ENCODE results near the gene AGO4.

The AGO4 gene

DNA sequence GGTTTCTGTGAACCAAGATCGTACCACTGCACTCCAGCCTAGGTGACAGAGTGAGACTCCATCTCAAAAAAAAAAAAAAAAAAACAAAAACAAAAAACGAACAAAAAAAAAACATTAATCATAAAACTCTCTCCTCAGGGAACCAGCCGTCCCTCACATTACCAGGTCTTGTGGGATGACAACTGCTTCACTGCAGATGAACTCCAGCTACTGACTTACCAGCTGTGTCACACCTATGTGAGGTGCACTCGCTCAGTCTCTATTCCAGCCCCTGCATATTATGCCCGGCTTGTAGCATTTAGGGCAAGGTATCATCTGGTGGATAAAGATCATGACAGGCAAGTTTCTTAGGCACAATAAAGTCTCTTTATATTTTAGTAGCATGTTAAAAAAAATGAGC, 42.9 kb downstream of the AGO4 start:
- no peak for DNase-seq (ENCODE audit: extremely low spot score)
- ChIA-PET CTCF (interaction anchor here (1.1 to 1.9 kb wide), 4 partner anchors 14 to 299 kb away, joined by 3 to 5 read pairs (median 4); partner anchors contain the start of genes AGO1 and TRAPPC3), POLR2A (no interaction called here)
- TF ChIP-seq, protein P1, sequence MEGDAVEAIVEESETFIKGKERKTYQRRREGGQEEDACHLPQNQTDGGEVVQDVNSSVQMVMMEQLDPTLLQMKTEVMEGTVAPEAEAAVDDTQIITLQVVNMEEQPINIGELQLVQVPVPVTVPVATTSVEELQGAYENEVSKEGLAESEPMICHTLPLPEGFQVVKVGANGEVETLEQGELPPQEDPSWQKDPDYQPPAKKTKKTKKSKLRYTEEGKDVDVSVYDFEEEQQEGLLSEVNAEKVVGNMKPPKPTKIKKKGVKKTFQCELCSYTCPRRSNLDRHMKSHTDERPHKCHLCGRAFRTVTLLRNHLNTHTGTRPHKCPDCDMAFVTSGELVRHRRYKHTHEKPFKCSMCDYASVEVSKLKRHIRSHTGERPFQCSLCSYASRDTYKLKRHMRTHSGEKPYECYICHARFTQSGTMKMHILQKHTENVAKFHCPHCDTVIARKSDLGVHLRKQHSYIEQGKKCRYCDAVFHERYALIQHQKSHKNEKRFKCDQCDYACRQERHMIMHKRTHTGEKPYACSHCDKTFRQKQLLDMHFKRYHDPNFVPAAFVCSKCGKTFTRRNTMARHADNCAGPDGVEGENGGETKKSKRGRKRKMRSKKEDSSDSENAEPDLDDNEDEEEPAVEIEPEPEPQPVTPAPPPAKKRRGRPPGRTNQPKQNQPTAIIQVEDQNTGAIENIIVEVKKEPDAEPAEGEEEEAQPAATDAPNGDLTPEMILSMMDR (IDR thresholded peaks at IDR 0.05; ENCODE audit: control extremely low read depth, extremely low read depth, low read depth, missing control alignments): no peak

DNA sequence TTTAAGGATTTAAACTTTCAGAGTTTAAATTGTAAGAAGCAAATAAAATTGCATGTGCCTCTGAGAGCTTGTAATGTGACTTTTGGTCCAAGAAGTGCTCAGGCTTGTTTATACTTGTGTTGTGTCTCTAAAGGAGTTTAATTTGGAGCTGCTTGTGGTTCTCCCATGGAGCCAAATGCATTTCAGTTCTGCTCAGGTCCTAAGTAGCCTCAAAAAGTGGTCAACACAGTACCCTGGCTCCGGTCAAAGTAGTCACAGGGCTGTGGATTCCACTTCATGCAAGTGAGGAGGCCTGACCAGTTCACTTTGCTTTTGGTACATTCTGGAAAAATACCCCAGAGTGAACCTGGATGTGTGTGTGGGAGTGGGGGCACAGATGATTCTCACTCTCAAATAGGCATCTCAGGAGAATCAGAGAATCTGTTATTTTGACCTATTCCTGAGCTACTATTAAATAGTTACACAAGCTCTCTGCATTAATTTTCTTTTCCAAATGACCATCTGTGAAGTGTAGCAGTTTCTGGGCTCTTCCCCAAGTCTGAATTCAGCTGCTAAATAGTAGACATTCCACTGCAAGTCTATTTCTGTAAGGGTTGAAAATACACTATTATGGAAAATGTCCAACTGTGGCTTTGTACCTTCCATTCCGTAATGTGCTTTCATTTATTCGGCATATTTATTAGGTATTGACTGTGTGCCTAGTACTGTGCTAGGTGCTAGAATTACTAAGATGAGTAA, 43.5 kb downstream of the AGO4 start:
- TF ChIP-seq, protein P1 (IDR thresholded peaks at IDR 0.05; ENCODE audit: control extremely low read depth, extremely low read depth, low read depth, missing control alignments): no peak
- no peak for DNase-seq (ENCODE audit: extremely low spot score)
- POLR2A ChIA-PET: no interaction called here
- CTCF ChIA-PET: interaction anchor here (1.0 to 1.9 kb wide), 5 partner anchors 14 to 298 kb away, joined by 3 to 5 read pairs (median 3); partner anchors contain the start of genes AGO1 and TRAPPC3

DNA sequence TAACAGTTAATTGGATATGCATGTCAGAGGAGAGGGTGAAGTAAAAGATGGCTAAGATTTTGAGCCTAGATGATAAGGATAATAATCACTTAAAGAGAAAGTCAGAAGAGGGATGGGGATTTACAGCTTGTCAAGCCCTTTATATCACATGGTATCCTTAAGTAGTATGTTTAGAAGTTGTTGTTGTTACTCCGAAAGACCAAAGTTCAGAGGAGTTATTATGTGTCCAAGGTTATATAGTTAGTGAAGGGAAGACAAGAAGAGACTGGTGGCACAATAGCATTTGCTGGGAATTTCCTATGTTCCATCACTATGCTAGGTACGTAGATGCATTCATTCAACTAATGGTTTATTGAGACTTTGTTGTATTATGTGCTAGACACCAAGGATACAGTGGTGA, 44.4 kb downstream of the AGO4 start:
- TF ChIP-seq, protein P1 (IDR thresholded peaks at IDR 0.05; ENCODE audit: control extremely low read depth, extremely low read depth, low read depth, missing control alignments): no peak
- DNase-seq (ENCODE audit: extremely low spot score): no peak
- CTCF ChIA-PET: interaction anchor here (1.0 kb wide), 1 partner anchor 298 kb away, joined by 3 read pairs; no protein-coding TSS in a partner anchor
- POLR2A ChIA-PET: no interaction called here

DNA sequence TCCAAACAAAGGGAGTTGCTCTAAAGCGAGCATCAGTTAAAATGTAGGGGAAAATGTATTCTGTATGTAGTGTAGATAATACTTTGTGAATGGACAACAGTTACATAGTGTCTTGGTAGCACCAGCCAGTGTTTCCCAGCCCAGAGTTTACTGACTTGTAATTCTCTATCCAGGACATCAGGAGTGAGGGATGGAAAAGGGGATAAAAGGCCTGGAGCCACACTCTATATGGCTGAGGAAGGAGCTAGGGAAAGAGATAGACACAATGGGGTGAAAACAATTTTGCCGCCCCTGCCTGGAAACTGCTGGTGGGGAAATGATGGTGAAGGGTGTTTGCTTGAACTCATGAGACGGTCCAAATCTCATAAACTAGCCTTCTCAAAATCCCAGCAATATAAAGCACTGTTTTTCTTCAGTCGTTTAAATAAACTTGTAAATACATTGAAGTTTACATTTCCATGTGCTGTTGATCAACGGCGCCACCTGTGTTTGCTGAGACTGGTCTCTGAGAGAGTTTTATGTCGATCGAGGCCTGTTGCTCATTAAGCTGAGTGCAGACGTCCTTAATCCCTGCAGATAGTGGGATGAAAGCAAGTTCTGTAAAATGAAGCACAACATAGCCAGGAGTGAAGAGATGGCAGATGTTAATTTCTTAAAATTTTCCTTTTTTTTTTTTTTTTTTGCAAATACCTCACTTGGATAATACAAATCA, 47.3 kb downstream of the AGO4 start:
- POLR2A ChIA-PET: no interaction called here
- TF ChIP-seq, protein P1 (IDR thresholded peaks at IDR 0.05; ENCODE audit: control extremely low read depth, extremely low read depth, low read depth, missing control alignments): peak; percentile 2
- CTCF ChIA-PET: interaction anchor here (1.6 kb wide), 1 partner anchor 28 kb away, joined by 5 read pairs; the partner anchor contains the start of gene AGO1
- DNase-seq (ENCODE audit: extremely low spot score): no peak

DNA sequence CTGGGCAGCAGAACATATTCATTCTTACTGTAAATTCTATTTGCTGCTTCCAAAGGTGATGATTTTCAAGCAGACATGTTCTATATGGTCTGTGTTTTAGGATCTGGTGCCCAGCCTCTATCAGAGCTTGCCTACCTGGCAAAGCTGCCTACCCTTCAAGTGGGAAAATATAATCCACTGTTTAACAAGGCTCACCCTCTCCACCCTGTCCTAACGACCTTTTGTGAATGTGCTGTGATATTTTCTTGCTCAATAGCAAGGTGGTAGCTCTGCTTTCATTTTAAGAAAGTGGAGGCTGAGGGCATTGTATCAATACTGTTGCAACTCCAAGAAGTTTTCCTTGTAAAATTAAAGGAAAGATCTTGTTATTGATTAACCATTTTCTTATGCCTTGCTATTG, 49.1 kb downstream of the AGO4 start:
- DNase-seq (ENCODE audit: extremely low spot score): no peak
- CTCF ChIA-PET: interaction anchor here (1.6 kb wide), 1 partner anchor 26 kb away, joined by 5 read pairs; the partner anchor contains the start of gene AGO1

DNA sequence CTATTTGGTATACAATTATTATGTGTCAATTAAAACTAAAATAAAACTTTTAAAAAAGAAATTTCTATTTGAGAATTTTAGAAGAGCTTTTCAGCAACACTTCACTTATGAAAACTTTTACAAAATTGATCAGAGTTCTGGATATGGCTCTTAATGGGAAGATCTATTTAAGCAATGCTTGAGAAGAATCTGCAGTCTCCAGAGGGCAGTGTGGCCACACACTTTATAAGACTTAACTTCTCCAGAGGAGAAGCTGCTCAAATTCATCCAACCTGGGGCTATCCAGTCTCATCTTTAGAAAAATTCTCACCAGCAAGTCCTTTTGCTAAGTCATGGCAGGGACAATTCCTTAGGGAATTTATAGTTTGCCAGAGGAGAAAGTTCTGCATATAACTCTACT, 50.0 kb downstream of the AGO4 start:
- DNase-seq (ENCODE audit: extremely low spot score): no peak
- ChIA-PET POLR2A (no interaction called here), CTCF (interaction anchor here (1.2 to 1.7 kb wide), 2 partner anchors 15 to 277 kb away, joined by 3 to 4 read pairs; no protein-coding TSS in a partner anchor)
- TF ChIP-seq, protein P1 (IDR thresholded peaks at IDR 0.05; ENCODE audit: control extremely low read depth, extremely low read depth, low read depth, missing control alignments): peak; percentile 28

More for the DNA sequence above, 49.1 kb downstream of the AGO4 start:
- POLR2A ChIA-PET: no interaction called here
- TF ChIP-seq, protein P1 (IDR thresholded peaks at IDR 0.05; ENCODE audit: control extremely low read depth, extremely low read depth, low read depth, missing control alignments): no peak

All from GM10248 (cell line).